Mesendoderm (in vitro differentiated cells): Measurements from ENCODE around the gene PGBD5.

ENCODE experiments used
- DNase-seq: peaks from one replicate; pipeline ENCODE4 v3.0.0; 2013
- H2AK5ac ChIP-seq: 2 replicates; pipeline ENCODE4 v1.6.1; 2013; ENCODE audit warnings: low read length, inconsistent platforms
- H2BK120ac ChIP-seq: 2 replicates; pipeline ENCODE4 v1.6.1; 2013; ENCODE audit warnings: low read depth, mild to moderate bottlenecking, low read length, moderate library complexity, mixed read lengths
- H2BK15ac ChIP-seq: replicated peaks from 2 replicates; pipeline ENCODE4 v1.6.1; 2013; ENCODE audit warnings: low read depth, mild to moderate bottlenecking, moderate library complexity
- H2BK5ac ChIP-seq: 2 replicates; pipeline ENCODE4 v1.6.1; 2013; ENCODE audit warnings: low read length, inconsistent platforms
- H3K18ac ChIP-seq: 2 replicates; pipeline ENCODE4 v1.6.1; 2013; ENCODE audit warnings: mild to moderate bottlenecking, low read length, mixed read lengths
- H3K23ac ChIP-seq: one replicate; pipeline ENCODE4 v1.6.1; 2013; ENCODE audit warnings: low read length
- H3K27ac ChIP-seq: 2 replicates; pipeline ENCODE4 v1.5.1; 2013; ENCODE audit warnings: low read depth, mild to moderate bottlenecking, inconsistent platforms, low read length, moderate library complexity
- H3K27me3 ChIP-seq: 2 replicates; pipeline ENCODE4 v1.6.1; 2013; ENCODE audit warnings: low read length, control low read depth, mild to moderate bottlenecking, inconsistent platforms; ENCODE audit not compliant: insufficient read depth, poor library complexity
- H3K36me3 ChIP-seq: 2 replicates; pipeline ENCODE4 v1.6.1; 2013; ENCODE audit warnings: low read length, inconsistent platforms; ENCODE audit not compliant: control insufficient read depth, insufficient read depth
- H3K4ac ChIP-seq: one replicate; pipeline ENCODE4 v1.6.1; 2013; ENCODE audit warnings: low read depth, mild to moderate bottlenecking, low read length, moderate library complexity
- H3K4me1 ChIP-seq: 2 replicates; pipeline ENCODE4 v1.6.1; 2013; ENCODE audit warnings: low read depth, low read length, inconsistent platforms; ENCODE audit not compliant: control insufficient read depth
- H3K4me2 ChIP-seq: 2 replicates; pipeline ENCODE4 v1.6.1; 2013; ENCODE audit warnings: low read length
- H3K4me3 ChIP-seq: 2 replicates; pipeline ENCODE4 v1.5.1; 2013; ENCODE audit warnings: mild to moderate bottlenecking, low read length
- H3K56ac ChIP-seq: one replicate; pipeline ENCODE4 v1.6.1; 2013; ENCODE audit warnings: low read length
- H3K79me1 ChIP-seq: 2 replicates; pipeline ENCODE4 v1.6.1; 2013; ENCODE audit warnings: low read length, inconsistent platforms
- H3K79me2 ChIP-seq: 2 replicates; pipeline ENCODE4 v1.6.1; 2013; ENCODE audit warnings: mild to moderate bottlenecking, low read length; ENCODE audit not compliant: control insufficient read depth, insufficient read depth
- H3K9ac ChIP-seq: 2 replicates; pipeline ENCODE4 v1.6.1; 2013; ENCODE audit warnings: low read length, inconsistent platforms
- H4K5ac ChIP-seq: one replicate; pipeline ENCODE4 v1.6.1; 2013; ENCODE audit warnings: low read length
- H4K8ac ChIP-seq: one replicate; pipeline ENCODE4 v1.6.1; 2013; ENCODE audit warnings: low read depth, mild to moderate bottlenecking, control low read depth, low read length, moderate library complexity
- WGBS: extraction: QIAGEN DNeasy Blood & Tissue Kit; methylation state at CpG from one replicate; pipeline ENCODE4 v1.1.7; 2013; ENCODE audit warnings: low lambda C conversion rate, missing lambda C conversion rate; ENCODE audit not compliant: insufficient coverage; ENCODE audit errors: extremely low coverage; 5-methylcytosine and 5-hydroxymethylcytosine counted together

Gene PGBD5

DNA sequence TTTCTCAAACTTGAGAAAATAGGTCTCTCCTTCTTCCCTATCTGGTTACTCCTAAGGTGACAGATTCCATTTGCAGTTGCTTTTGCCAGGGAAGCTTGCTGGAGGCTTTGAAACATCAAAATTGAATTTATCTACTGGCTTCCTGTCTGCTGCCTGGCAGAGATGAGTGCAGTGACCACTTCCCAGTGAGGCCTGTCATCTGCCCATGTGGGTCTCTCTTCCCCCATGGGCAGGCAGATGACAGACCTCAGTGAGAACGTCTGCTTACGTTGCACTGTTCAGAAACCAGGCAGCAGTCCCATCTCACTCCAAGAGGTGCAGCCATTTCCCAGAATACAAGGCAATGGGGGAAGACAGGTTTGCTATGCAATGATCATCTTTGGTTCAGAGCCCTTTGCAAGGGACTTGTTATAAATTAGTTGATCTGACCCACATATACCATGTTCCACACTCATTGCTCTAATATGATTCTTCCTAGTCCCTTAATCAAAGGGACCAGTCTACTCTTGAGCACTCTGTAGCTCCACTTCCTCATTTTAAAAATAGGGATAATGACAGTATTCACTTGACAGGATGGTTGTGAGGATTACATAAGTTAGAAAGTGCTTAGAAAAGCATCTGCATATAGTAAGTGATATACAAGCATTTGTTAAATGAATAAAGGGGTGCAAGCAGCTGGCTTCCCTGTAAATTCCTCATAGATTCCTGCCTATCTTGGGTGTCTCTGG lies 10.6 kb downstream of the PGBD5 start:
- H4K5ac ChIP-seq, result no peak overlapping the region
- H3K9ac ChIP-seq, result no peak overlapping the region
- no peaks in the 10 kb centered on the region for H3K27me3 ChIP-seq
- no peak overlapping the region for H2BK15ac ChIP-seq
- no peak overlapping the region for H4K8ac ChIP-seq
- no peaks in the 10 kb centered on the region for H3K79me1 ChIP-seq
- no peak overlapping the region for H3K23ac ChIP-seq
- H3K4me3 ChIP-seq, result no peak overlapping the region
- H2BK120ac ChIP-seq, result no peak overlapping the region
- no peak for DNase-seq
- no peak overlapping the region for H3K4me2 ChIP-seq
- H3K18ac ChIP-seq, result no peak overlapping the region
- no peak overlapping the region for H2BK5ac ChIP-seq
- peaks cover 2% of the 10 kb centered on the region for H3K79me2 ChIP-seq
- no peaks in the 10 kb centered on the region for H3K36me3 ChIP-seq
- H3K27ac ChIP-seq, result no peak overlapping the region
- no peak overlapping the region for H3K56ac ChIP-seq
- peaks cover 2% of the 10 kb centered on the region for H3K4me1 ChIP-seq
- no CpG with 5 or more reads among the region's 2 CpGs for WGBS
- H3K4ac ChIP-seq, result no peak overlapping the region
- no peak overlapping the region for H2AK5ac ChIP-seq

DNA sequence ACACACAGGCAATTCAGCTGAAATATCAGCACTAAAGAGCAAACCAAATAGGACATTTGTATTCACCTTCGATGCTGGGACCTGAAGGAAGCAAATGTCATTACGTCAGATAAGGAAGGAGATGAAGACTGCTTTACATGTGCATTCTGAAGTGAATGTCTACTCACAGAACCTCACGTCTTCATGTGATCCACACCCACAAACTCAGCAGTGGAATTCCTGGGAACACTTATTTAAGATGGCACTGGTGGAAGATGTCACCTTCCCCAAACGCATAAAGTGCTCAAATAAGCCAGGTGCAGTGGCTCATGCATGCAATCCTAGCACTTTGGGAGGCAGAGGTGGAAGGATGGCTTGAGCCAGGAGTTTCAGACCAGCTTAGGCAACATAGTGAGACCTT lies 11.4 kb downstream of the PGBD5 start:
- Histone ChIP-seq H3K79me1 (no peaks in the 10 kb centered on the region), H3K4ac (no peak overlapping the region), H3K27me3 (no peaks in the 10 kb centered on the region), H2BK5ac (no peak overlapping the region), H4K5ac (no peak overlapping the region), H2BK120ac (no peak overlapping the region), H3K4me2 (no peak overlapping the region), H3K56ac (no peak overlapping the region), H3K4me3 (no peak overlapping the region), H3K23ac (no peak overlapping the region), H3K27ac (no peak overlapping the region), H4K8ac (no peak overlapping the region), H3K36me3 (no peaks in the 10 kb centered on the region), H2BK15ac (no peak overlapping the region), H3K4me1 (peaks cover 2% of the 10 kb centered on the region), H3K18ac (no peak overlapping the region), H3K9ac (no peak overlapping the region), H2AK5ac (no peak overlapping the region), H3K79me2 (peaks cover 2% of the 10 kb centered on the region)
- no CpG with 5 or more reads among the region's 4 CpGs for WGBS
- DNase-seq, result no peak

DNA sequence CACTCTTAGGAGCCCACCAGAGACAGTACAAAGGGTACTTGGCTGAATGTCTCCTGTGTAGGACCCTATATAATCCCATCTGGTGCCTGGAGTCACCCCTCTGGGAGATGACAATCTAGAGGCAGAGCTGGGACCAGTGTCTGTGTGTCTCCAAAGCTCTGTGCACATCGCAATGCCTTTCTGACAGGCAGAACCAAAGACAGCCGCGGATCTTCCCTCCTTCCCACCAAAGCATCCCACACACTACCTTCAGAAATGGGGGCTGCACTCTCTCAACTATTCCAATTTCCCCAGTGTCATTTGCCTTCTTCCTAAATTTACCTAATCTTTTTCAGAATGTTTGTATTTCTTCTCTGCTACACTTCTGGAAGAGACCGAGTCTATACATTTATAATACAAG lies 12.0 kb downstream of the PGBD5 start:
- Histone ChIP-seq H3K9ac (no peak overlapping the region), H2AK5ac (no peak overlapping the region), H3K4me1 (peaks cover 2% of the 10 kb centered on the region), H2BK120ac (no peak overlapping the region), H3K27me3 (no peaks in the 10 kb centered on the region), H3K27ac (no peak overlapping the region), H3K4me2 (no peak overlapping the region), H3K18ac (no peak overlapping the region), H2BK5ac (no peak overlapping the region), H4K5ac (no peak overlapping the region), H3K79me2 (peaks cover 2% of the 10 kb centered on the region), H3K23ac (no peak overlapping the region), H4K8ac (no peak overlapping the region), H3K79me1 (no peaks in the 10 kb centered on the region), H3K4ac (no peak overlapping the region), H3K4me3 (no peak overlapping the region), H2BK15ac (no peak overlapping the region), H3K56ac (no peak overlapping the region), H3K36me3 (no peaks in the 10 kb centered on the region)
- no peak for DNase-seq
- WGBS, result no CpG with 5 or more reads among the region's 4 CpGs

DNA sequence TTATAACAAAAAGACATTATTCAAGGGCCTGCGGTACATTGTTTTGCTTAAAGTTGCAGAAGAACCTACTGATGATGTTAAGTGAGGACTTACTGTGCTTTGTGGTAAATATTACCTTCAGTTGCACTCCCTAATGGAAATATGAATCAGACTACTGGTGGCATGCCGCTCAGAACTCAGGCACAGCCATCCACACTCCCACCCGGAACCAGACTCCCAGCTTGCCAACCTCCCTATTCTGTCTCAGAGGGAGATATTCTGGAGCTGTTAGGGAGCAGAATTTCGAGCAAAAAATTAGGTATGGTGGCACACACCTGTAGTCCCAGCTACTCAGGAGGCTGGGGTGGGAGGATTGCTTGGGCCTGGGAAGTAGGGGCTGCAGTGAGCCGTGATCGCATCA lies 13.1 kb downstream of the PGBD5 start:
- Histone ChIP-seq H3K4me1 (peaks cover 2% of the 10 kb centered on the region), H2BK5ac (no peak overlapping the region), H3K23ac (no peak overlapping the region), H3K79me2 (peaks cover 2% of the 10 kb centered on the region), H3K27me3 (no peaks in the 10 kb centered on the region), H4K8ac (no peak overlapping the region), H3K4me2 (no peak overlapping the region), H3K9ac (no peak overlapping the region), H4K5ac (no peak overlapping the region), H3K4me3 (no peak overlapping the region), H3K4ac (no peak overlapping the region), H2AK5ac (no peak overlapping the region), H3K79me1 (no peaks in the 10 kb centered on the region), H3K18ac (no peak overlapping the region), H2BK15ac (no peak overlapping the region), H3K27ac (no peak overlapping the region), H2BK120ac (no peak overlapping the region), H3K36me3 (no peaks in the 10 kb centered on the region), H3K56ac (no peak overlapping the region)
- no peak for DNase-seq
- WGBS, result no CpG with 5 or more reads among the region's 6 CpGs

DNA sequence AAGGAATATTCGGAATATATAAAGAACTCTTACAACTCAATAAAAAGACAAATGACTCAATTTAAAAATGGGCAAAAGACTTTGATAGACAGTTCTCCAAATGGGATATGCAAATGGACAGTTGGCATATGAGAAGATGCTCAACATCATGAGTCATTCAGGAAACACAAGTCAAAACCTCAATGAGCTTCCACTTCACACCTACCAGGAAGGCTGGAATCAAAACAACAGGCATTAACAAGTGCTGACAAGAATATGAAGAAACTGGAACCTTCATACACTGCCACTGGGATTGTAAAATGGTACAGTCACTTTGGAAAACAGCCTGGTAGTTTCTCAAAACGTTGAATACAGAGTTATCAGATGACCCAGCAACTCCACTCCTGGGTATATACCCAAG lies 17.2 kb downstream of the PGBD5 start:
- WGBS, result no CpG with 5 or more reads among the region's 2 CpGs
- H3K79me2 ChIP-seq, result no peaks in the 10 kb centered on the region
- no peak overlapping the region for H4K5ac ChIP-seq
- no peaks in the 10 kb centered on the region for H3K79me1 ChIP-seq
- H3K27ac ChIP-seq, result no peak overlapping the region
- no peaks in the 10 kb centered on the region for H3K36me3 ChIP-seq
- no peak overlapping the region for H2AK5ac ChIP-seq
- H4K8ac ChIP-seq, result no peak overlapping the region
- no peak overlapping the region for H3K56ac ChIP-seq
- no peak overlapping the region for H3K18ac ChIP-seq
- no peak overlapping the region for H3K4me3 ChIP-seq
- DNase-seq, result no peak
- H3K27me3 ChIP-seq, result no peaks in the 10 kb centered on the region
- no peak overlapping the region for H2BK15ac ChIP-seq
- no peak overlapping the region for H3K4me2 ChIP-seq
- H3K23ac ChIP-seq, result no peak overlapping the region
- H2BK5ac ChIP-seq, result no peak overlapping the region
- no peak overlapping the region for H3K9ac ChIP-seq
- H2BK120ac ChIP-seq, result no peak overlapping the region
- no peaks in the 10 kb centered on the region for H3K4me1 ChIP-seq
- H3K4ac ChIP-seq, result no peak overlapping the region

DNA sequence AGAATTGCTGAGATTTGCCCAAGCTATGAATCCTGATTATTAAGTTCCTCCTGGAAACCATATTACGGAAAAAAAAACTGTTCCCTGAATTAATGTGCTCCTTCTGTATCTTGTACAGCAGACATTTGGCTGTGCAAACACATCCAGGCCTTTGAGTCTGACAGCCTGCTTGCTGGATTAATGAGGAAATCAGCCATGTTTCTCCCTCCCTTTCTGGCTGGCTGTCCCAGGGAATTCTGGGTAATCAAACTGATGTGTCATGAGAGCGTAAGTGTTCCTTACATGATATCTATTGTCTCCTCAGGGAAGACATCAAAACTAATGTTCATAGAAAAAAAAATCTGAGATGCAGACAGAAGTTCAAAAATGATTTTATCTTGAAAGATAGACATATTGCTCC lies 18.8 kb downstream of the PGBD5 start:
- Histone ChIP-seq H3K36me3 (no peaks in the 10 kb centered on the region), H3K79me1 (no peaks in the 10 kb centered on the region), H3K4me3 (no peak overlapping the region), H2BK5ac (no peak overlapping the region), H4K5ac (no peak overlapping the region), H3K56ac (no peak overlapping the region), H3K9ac (no peak overlapping the region), H3K79me2 (no peaks in the 10 kb centered on the region), H3K27ac (no peak overlapping the region), H3K4me2 (no peak overlapping the region), H3K23ac (no peak overlapping the region), H3K27me3 (no peaks in the 10 kb centered on the region), H3K18ac (no peak overlapping the region), H2BK120ac (no peak overlapping the region), H2BK15ac (no peak overlapping the region), H4K8ac (no peak overlapping the region), H3K4ac (no peak overlapping the region), H2AK5ac (no peak overlapping the region), H3K4me1 (no peaks in the 10 kb centered on the region)
- no peak for DNase-seq
- no CpG with 5 or more reads among the region's 2 CpGs for WGBS
